Osteocyte (in vitro differentiated cells): ENCODE data around the gene CLEC4A. TPM values are rescaled to one million over a fixed set of nuclear protein-coding genes. Genes with fewer than 3 reads are reported as not detected.
"Not testable (repeated sequence)": the region's sequence is repeated elsewhere in the genome, so short reads cannot be mapped to it uniquely, and the experiment has no call there.

Experiments
- DNase-seq: peaks from one replicate; pipeline ENCODE4 v3.0.0; 2021; ENCODE audit warnings: mixed read lengths; ENCODE audit not compliant: unreplicated experiment; ENCODE audit errors: extremely low spot score
- H3K27ac Mint-ChIP-seq: one replicate; pipeline ENCODE4 v1.8.0; 2021; ENCODE audit warnings: mild to moderate bottlenecking, mixed read lengths; ENCODE audit not compliant: unreplicated experiment
- H3K27me3 Mint-ChIP-seq: one replicate; pipeline ENCODE4 v1.8.0; 2021; ENCODE audit warnings: mixed read lengths; ENCODE audit not compliant: unreplicated experiment
- H3K36me3 Mint-ChIP-seq: one replicate; pipeline ENCODE4 v1.8.0; 2021; ENCODE audit warnings: mixed read lengths; ENCODE audit not compliant: unreplicated experiment
- H3K4me1 Mint-ChIP-seq: one replicate; pipeline ENCODE4 v1.8.0; 2021; ENCODE audit warnings: mixed read lengths; ENCODE audit not compliant: unreplicated experiment
- H3K4me3 Mint-ChIP-seq: one replicate; pipeline ENCODE4 v1.8.0; 2021; ENCODE audit warnings: mild to moderate bottlenecking, moderate library complexity, mixed read lengths; ENCODE audit not compliant: unreplicated experiment
- H3K9me3 Mint-ChIP-seq: one replicate; pipeline ENCODE4 v1.8.0; 2021; ENCODE audit warnings: mixed read lengths; ENCODE audit not compliant: unreplicated experiment
- CTCF ChIP-seq: fragments of 200-600 bp; sonication (generic); IDR thresholded peaks from 2 replicates; pipeline ENCODE4 v1.5.0; 2021; ENCODE audit warnings: antibody characterized with exemption, mild to moderate bottlenecking, moderate library complexity
- total RNA-seq: library from RNA; stranded (reverse); gene quantifications from 2 replicates; pipeline ENCODE4 v1.2.1, GENCODE V29; 2021

The CLEC4A gene
- total RNA-seq, 1 donor from 2014 or later = 1.5 TPM

GRCh38 chr12:8078916-8079315, 44.5 kb upstream of the CLEC4A start:
- Mint-ChIP-seq H3K9me3 (no peaks in the 10 kb centered on the region), H3K36me3 (no peaks in the 10 kb centered on the region), H3K4me3 (no peak overlapping the region), H3K4me1 (peaks cover 22% of the 10 kb centered on the region), H3K27ac (no peak overlapping the region), H3K27me3 (peaks cover 4% of the 10 kb centered on the region)
- no peak for DNase-seq
- TF ChIP-seq CTCF = no peak

- Mint-ChIP-seq H3K9me3 (no peaks in the 10 kb centered on the region), H3K27me3 (peaks cover 4% of the 10 kb centered on the region), H3K27ac (no peak overlapping the region), H3K36me3 (no peaks in the 10 kb centered on the region), H3K4me3 (no peak overlapping the region), H3K4me1 (peaks cover 31% of the 10 kb centered on the region)
- TF ChIP-seq CTCF = no peak
- no peak for DNase-seq
Observed at GRCh38 chr12:8080120-8080519, 43.3 kb upstream of the CLEC4A start.

- Mint-ChIP-seq H3K9me3 (no peaks in the 10 kb centered on the region), H3K36me3 (peaks cover 4% of the 10 kb centered on the region), H3K4me3 (peak overlapping the region; percentile 95), H3K27me3 (peaks cover 4% of the 10 kb centered on the region), H3K27ac (peak overlapping the region; percentile 97), H3K4me1 (peaks cover 34% of the 10 kb centered on the region)
- no peak for TF ChIP-seq CTCF
- DNase-seq = no peak
Observed at GRCh38 chr12:8081251-8081920, 42.0 kb upstream of the CLEC4A start.

GRCh38 chr12:8082808-8083100, 40.7 kb upstream of the CLEC4A start:
- Mint-ChIP-seq H3K4me3 (peak overlapping the region; percentile 95), H3K9me3 (no peaks in the 10 kb centered on the region), H3K27me3 (peaks cover 4% of the 10 kb centered on the region), H3K36me3 (peaks cover 4% of the 10 kb centered on the region), H3K4me1 (peaks cover 35% of the 10 kb centered on the region), H3K27ac (peak overlapping the region; percentile 97)
- no peak for TF ChIP-seq CTCF
- DNase-seq = no peak

GRCh38 chr12:8084351-8084750, 39.1 kb upstream of the CLEC4A start:
- not testable (repeated sequence) for DNase-seq, H3K4me3 Mint-ChIP-seq, H3K9me3 Mint-ChIP-seq, H3K36me3 Mint-ChIP-seq, H3K27me3 Mint-ChIP-seq
- peak overlapping the region; percentile 50 for H3K27ac Mint-ChIP-seq
- peaks cover 40% of the 10 kb centered on the region for H3K4me1 Mint-ChIP-seq

GRCh38 chr12:8087666-8088065, 35.8 kb upstream of the CLEC4A start:
- no peak for DNase-seq
- Mint-ChIP-seq H3K27me3 (no peaks in the 10 kb centered on the region), H3K4me1 (peaks cover 30% of the 10 kb centered on the region), H3K36me3 (peaks cover 25% of the 10 kb centered on the region), H3K4me3 (no peak overlapping the region), H3K27ac (peak overlapping the region; percentile 9), H3K9me3 (no peaks in the 10 kb centered on the region)
- no peak for TF ChIP-seq CTCF
